Stomach (tissue), 4 donors: ENCODE data around the gene COL23A1.

Experiments used
- CTCF ChIP-seq, 7 experiments: fragments of 450-650 bp in 4 of 7; fragments of 200-600 bp in 3 of 7; sonication (generic) in 3 of 7; IDR thresholded peaks; one replicate each; pipeline ENCODE4 v1.5.1; 2016 to 2019; ENCODE audit warnings: antibody characterized with exemption in 7 of 7, control low read depth in 2 of 7, mild to moderate bottlenecking in 1 of 7
- EP300 ChIP-seq: sonication (generic); formaldehyde crosslinking; IDR thresholded peaks from one replicate; pipeline ENCODE4 v1.6.1; 2017; ENCODE audit warnings: antibody characterized with exemption

GRCh38 chr5:178564811-178565550 is 25.2 kb downstream of the COL23A1 start:
- TF ChIP-seq EP300 (no peak), CTCF (IDR thresholded peaks at IDR 0.05) (no peak)
